MCF 10A (cell line): Measurements from ENCODE around the gene DLGAP3. TPM values are rescaled to one million over a fixed set of nuclear protein-coding genes. Genes with fewer than 3 reads are reported as not detected.

Experiments used
- BruUV-seq: library from RNA; stranded (reverse); fragments of 400-500 nt; replicated peaks from 2 replicates; lab custom pipeline; 2021; lab: Mats Ljungman, UMichigan
- CTCF ChIA-PET: fragments of 300-600 bp; sonication (Branson Sonifier 250); formaldehyde crosslinking; extraction: SDS; loops from one replicate; lab custom pipeline; 2021; ENCODE audit warnings: antibody characterized with exemption, inconsistent platforms; lab: Yijun Ruan, JAX
- POLR2A ChIA-PET: fragments of 300-600, 350-650 bp; sonication (Branson Sonifier 250); formaldehyde crosslinking; extraction: SDS; loops from one replicate; lab custom pipeline; 2020; ENCODE audit warnings: antibody characterized with exemption, inconsistent platforms; lab: Yijun Ruan, JAX
- DNase-seq: peaks from one replicate; pipeline ENCODE4 v3.0.0-alpha.2; 2018; ENCODE audit not compliant: unreplicated experiment
- H3K27ac Mint-ChIP-seq: one replicate; pipeline ENCODE4 v1.8.0; 2022; ENCODE audit warnings: mild to moderate bottlenecking, low read depth, mixed read lengths; ENCODE audit not compliant: unreplicated experiment
- H3K27me3 Mint-ChIP-seq: one replicate; pipeline ENCODE4 v1.8.0; 2022; ENCODE audit warnings: mixed read lengths; ENCODE audit not compliant: insufficient read depth, unreplicated experiment
- H3K36me3 Mint-ChIP-seq: one replicate; pipeline ENCODE4 v1.8.0; 2022; ENCODE audit warnings: mild to moderate bottlenecking, moderate library complexity, mixed read lengths; ENCODE audit not compliant: insufficient read depth, unreplicated experiment
- H3K4me1 Mint-ChIP-seq: one replicate; pipeline ENCODE4 v1.8.0; 2022; ENCODE audit warnings: mixed read lengths; ENCODE audit not compliant: insufficient read depth, unreplicated experiment
- H3K4me3 Mint-ChIP-seq: one replicate; pipeline ENCODE4 v1.8.0; 2022; ENCODE audit warnings: mild to moderate bottlenecking, moderate library complexity, mixed read lengths; ENCODE audit not compliant: unreplicated experiment
- H3K9me3 Mint-ChIP-seq: one replicate; pipeline ENCODE4 v1.8.0; 2022; ENCODE audit warnings: mixed read lengths; ENCODE audit not compliant: unreplicated experiment
- CTCF ChIP-seq: fragments of 200-600 bp; IDR thresholded peaks from one replicate; pipeline ENCODE4 v1.8.0; 2022; ENCODE audit warnings: antibody characterized with exemption, mild to moderate bottlenecking; ENCODE audit not compliant: unreplicated experiment
- intact Hi-C: fragments of 100-400 bp; cut with micrococcal nuclease; formaldehyde crosslinking; loops from 2 replicates; pipeline ENCODE4 v1.14.1; 2022
- total RNA-seq: library from RNA; stranded (reverse); gene quantifications from 2 replicates; pipeline ENCODE4 v1.2.3, GENCODE V29; 2022

DLGAP3 gene
- total RNA-seq, 1 experiment from 2014 or later = 0.14 TPM

GRCh38 chr1:34925730-34926129, 3.7 kb downstream of the DLGAP3 start:
- H3K4me1 Mint-ChIP-seq = peaks cover 6% of the 10 kb centered on the region
- CTCF ChIA-PET = interaction anchor here (0.6 to 1.6 kb wide), 3 partner anchors 59 to 84 kb away, joined by 3 to 5 read pairs (median 4); no protein-coding TSS in a partner anchor
- intact Hi-C loops = no loop called here
- H3K36me3 Mint-ChIP-seq = no peaks in the 10 kb centered on the region
- no peaks in the 10 kb centered on the region for H3K9me3 Mint-ChIP-seq
- no TSS peak for BruUV-seq
- DNase-seq = no peak
- no peak overlapping the region for H3K27ac Mint-ChIP-seq
- POLR2A ChIA-PET = interaction anchor here (0.7 kb wide), 1 partner anchor 226 kb away, joined by 3 read pairs; no protein-coding TSS in a partner anchor
- no peak for TF ChIP-seq CTCF
- no peak overlapping the region for H3K4me3 Mint-ChIP-seq
- peaks cover 77% of the 10 kb centered on the region for H3K27me3 Mint-ChIP-seq

GRCh38 chr1:34924759-34925555, 4.5 kb downstream of the DLGAP3 start:
- Mint-ChIP-seq H3K4me1 (peaks cover 6% of the 10 kb centered on the region), H3K9me3 (no peaks in the 10 kb centered on the region), H3K36me3 (no peaks in the 10 kb centered on the region), H3K27ac (no peak overlapping the region), H3K27me3 (peaks cover 80% of the 10 kb centered on the region), H3K4me3 (no peak overlapping the region)
- no TSS peak for BruUV-seq
- no peak for TF ChIP-seq CTCF
- ChIA-PET POLR2A (interaction anchor here (0.7 kb wide), 1 partner anchor 227 kb away, joined by 3 read pairs; no protein-coding TSS in a partner anchor), CTCF (interaction anchor here (1.6 kb wide), 1 partner anchor 73 kb away, joined by 5 read pairs; no protein-coding TSS in a partner anchor)
- intact Hi-C loops = no loop called here
- peak; percentile 71 for DNase-seq

GRCh38 chr1:34923490-34923889, 6.0 kb downstream of the DLGAP3 start:
- TF ChIP-seq CTCF = no peak
- intact Hi-C loops = no loop called here
- Mint-ChIP-seq H3K4me1 (peaks cover under 1% of the 10 kb centered on the region), H3K4me3 (no peak overlapping the region), H3K27ac (no peak overlapping the region), H3K9me3 (no peaks in the 10 kb centered on the region), H3K27me3 (peaks cover 76% of the 10 kb centered on the region), H3K36me3 (no peaks in the 10 kb centered on the region)
- DNase-seq = no peak
- no TSS peak for BruUV-seq
- ChIA-PET POLR2A (no interaction called here), CTCF (no interaction called here)

GRCh38 chr1:34918977-34919561, 10.4 kb downstream of the DLGAP3 start:
- no TSS peak for BruUV-seq
- intact Hi-C loops = no loop called here
- H3K4me3 Mint-ChIP-seq = no peak overlapping the region
- H3K27ac Mint-ChIP-seq = no peak overlapping the region
- H3K27me3 Mint-ChIP-seq = peaks cover 42% of the 10 kb centered on the region
- no peaks in the 10 kb centered on the region for H3K4me1 Mint-ChIP-seq
- ChIA-PET POLR2A (no interaction called here), CTCF (no interaction called here)
- H3K9me3 Mint-ChIP-seq = no peaks in the 10 kb centered on the region
- no peaks in the 10 kb centered on the region for H3K36me3 Mint-ChIP-seq
- no peak for TF ChIP-seq CTCF
- no peak for DNase-seq
